ENCODE results near the gene CELSR1. TPM values are rescaled to one million over a fixed set of nuclear protein-coding genes. Genes with fewer than 3 reads are reported as not detected.

The CELSR1 gene
- polyA plus RNA-seq, 2 donors = 19.8 to 34.8 TPM

DNA sequence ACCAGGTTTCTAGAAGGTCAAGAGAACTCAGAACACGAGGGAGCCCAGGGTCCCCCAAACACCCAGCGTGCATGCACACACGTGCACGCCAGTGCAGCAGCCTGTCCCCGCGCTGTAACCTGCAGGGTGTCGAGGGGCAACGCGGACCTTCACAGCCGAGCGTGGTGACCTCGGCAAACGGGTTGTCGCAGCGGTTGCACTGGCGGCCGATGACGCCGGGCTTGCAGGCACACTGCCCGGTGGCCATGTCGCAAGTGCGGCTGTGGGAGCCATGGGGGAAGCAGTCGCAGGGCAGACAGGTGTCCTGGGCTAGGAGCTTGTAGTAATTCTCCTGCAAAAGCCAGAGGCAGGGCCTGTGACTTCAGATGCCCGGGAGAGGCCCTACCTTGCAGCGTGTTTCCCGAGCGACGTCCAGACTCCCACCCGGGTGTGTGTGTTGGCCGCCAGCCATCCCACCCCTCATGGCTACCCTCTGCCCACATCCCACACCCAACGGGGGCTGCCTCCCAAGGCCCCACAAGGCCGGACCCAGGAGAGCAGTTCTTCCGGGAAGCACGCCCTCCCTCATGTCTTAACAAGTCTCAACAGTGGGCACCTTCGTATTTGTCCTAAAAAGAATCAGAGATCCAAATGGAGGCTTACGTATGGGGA lies 145.8 kb downstream of the CELSR1 start:
- Histone ChIP-seq H3K27ac (ENCODE audit: low read depth in 2 of 2, low read length in 1 of 2) (no peak overlapping the region), H3K4me1 (ENCODE audit: control insufficient read depth in 2 of 2, insufficient read depth in 2 of 2, low read length in 1 of 2) (peaks cover 0 to 8% of the 10 kb centered on the region in 2 donors), H3K36me3 (ENCODE audit: control insufficient read depth in 2 of 2, insufficient read depth in 2 of 2, low read length in 1 of 2) (peaks cover 0 to 34% of the 10 kb centered on the region in 2 donors), H3K27me3 (ENCODE audit: control insufficient read depth in 1 of 2, insufficient read depth in 2 of 2, low read length in 2 of 2) (no peaks in the 10 kb centered on the region), H3K9me3 (ENCODE audit: control insufficient read depth in 2 of 2, insufficient read depth in 1 of 2, low read depth in 1 of 2, low read length in 1 of 2) (no peaks in the 10 kb centered on the region), H3K4me3 (ENCODE audit: low read depth in 1 of 2, low read length in 2 of 2) (no peak overlapping the region)
- 80 to 85% methylated on average over 34 to 36 of the region's 36 CpGs for WGBS, 2 donors

- peaks cover 0 to 3% of the 10 kb centered on the region in 2 donors for H3K9me3 ChIP-seq (ENCODE audit: control insufficient read depth in 2 of 2, insufficient read depth in 1 of 2, low read depth in 1 of 2, low read length in 1 of 2)
- H3K36me3 ChIP-seq (ENCODE audit: control insufficient read depth in 2 of 2, insufficient read depth in 2 of 2, low read length in 1 of 2) = peaks cover 0 to 38% of the 10 kb centered on the region in 2 donors
- peaks cover 0 to 8% of the 10 kb centered on the region in 2 donors for H3K4me1 ChIP-seq (ENCODE audit: control insufficient read depth in 2 of 2, insufficient read depth in 2 of 2, low read length in 1 of 2)
- WGBS, 2 donors = 51 to 53% methylated on average over 32 of the region's 32 CpGs
- no peaks in the 10 kb centered on the region for H3K27me3 ChIP-seq (ENCODE audit: control insufficient read depth in 1 of 2, insufficient read depth in 2 of 2, low read length in 2 of 2)
- peak overlapping the region in 1 of 2 donors; percentile 22 for H3K4me3 ChIP-seq (ENCODE audit: low read depth in 1 of 2, low read length in 2 of 2)
- H3K27ac ChIP-seq (ENCODE audit: low read depth in 2 of 2, low read length in 1 of 2) = peak overlapping the region; percentile 69 to 75
Measured at GRCh38 chr22:46390652-46391301, 146.6 kb downstream of the CELSR1 start.

DNA sequence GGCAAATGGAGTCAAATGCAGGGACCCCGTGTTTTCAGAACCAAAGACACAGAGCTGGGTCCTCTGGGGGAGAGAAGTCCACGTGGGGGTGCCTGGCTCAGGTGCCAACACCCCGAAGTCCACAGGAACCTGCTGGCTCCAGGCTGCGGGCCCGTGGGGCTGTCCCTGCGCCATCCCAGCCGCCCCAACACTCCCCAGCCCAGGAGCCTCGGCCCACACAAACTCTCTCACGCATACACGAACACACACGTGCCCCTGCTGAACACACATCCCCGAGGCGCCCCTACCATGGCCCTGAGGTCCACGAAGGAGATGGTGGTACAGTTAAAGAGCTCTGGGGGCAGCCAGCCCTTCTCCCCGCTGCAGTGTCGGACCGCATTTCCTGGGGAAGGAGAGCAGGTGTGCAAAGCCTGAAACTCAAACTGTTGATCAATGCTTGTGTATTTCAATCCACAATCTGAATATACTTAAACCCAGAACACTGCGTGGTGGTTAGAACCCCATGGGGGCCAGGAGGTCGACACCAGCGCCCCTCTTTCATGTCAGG lies 147.2 kb downstream of the CELSR1 start:
- peak overlapping the region in 1 of 2 donors; percentile 69 for H3K27ac ChIP-seq (ENCODE audit: low read depth in 2 of 2, low read length in 1 of 2)
- H3K9me3 ChIP-seq (ENCODE audit: control insufficient read depth in 2 of 2, insufficient read depth in 1 of 2, low read depth in 1 of 2, low read length in 1 of 2) = peaks cover 0 to 3% of the 10 kb centered on the region in 2 donors
- peaks cover 0 to 8% of the 10 kb centered on the region in 2 donors for H3K4me1 ChIP-seq (ENCODE audit: control insufficient read depth in 2 of 2, insufficient read depth in 2 of 2, low read length in 1 of 2)
- no peak overlapping the region for H3K4me3 ChIP-seq (ENCODE audit: low read depth in 1 of 2, low read length in 2 of 2)
- H3K36me3 ChIP-seq (ENCODE audit: control insufficient read depth in 2 of 2, insufficient read depth in 2 of 2, low read length in 1 of 2) = peaks cover 0 to 33% of the 10 kb centered on the region in 2 donors
- 77 to 80% methylated on average over 20 of the region's 20 CpGs for WGBS, 2 donors
- no peaks in the 10 kb centered on the region for H3K27me3 ChIP-seq (ENCODE audit: control insufficient read depth in 1 of 2, insufficient read depth in 2 of 2, low read length in 2 of 2)

DNA sequence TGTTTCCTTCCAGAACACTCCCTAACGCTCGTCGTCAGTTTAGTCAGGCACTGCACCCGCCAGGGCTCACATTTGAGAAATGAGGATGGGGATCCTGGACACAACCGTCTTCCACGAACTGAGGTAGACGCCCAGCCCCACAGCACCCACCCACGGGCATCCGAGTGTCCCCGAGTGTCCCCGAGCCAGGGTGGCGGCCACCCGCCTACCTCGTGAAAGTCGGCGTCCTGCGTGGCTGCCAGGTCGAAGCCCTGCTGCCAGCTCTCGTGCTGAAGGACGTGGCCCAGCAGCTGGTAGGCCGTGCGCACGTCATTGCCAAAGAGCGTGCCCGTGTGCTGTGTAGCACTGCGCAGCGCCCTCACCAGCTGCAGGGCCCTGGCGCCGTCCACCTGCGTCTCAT lies 148.3 kb downstream of the CELSR1 start:
- Histone ChIP-seq H3K36me3 (ENCODE audit: control insufficient read depth in 2 of 2, insufficient read depth in 2 of 2, low read length in 1 of 2) (peaks cover 0 to 34% of the 10 kb centered on the region in 2 donors), H3K9me3 (ENCODE audit: control insufficient read depth in 2 of 2, insufficient read depth in 1 of 2, low read depth in 1 of 2, low read length in 1 of 2) (peaks cover 0 to 3% of the 10 kb centered on the region in 2 donors), H3K27ac (ENCODE audit: low read depth in 2 of 2, low read length in 1 of 2) (no peak overlapping the region), H3K27me3 (ENCODE audit: control insufficient read depth in 1 of 2, insufficient read depth in 2 of 2, low read length in 2 of 2) (no peaks in the 10 kb centered on the region), H3K4me3 (ENCODE audit: low read depth in 1 of 2, low read length in 2 of 2) (no peak overlapping the region), H3K4me1 (ENCODE audit: control insufficient read depth in 2 of 2, insufficient read depth in 2 of 2, low read length in 1 of 2) (peaks cover 0 to 8% of the 10 kb centered on the region in 2 donors)
- WGBS, 2 donors = 91 to 92% methylated on average over 30 of the region's 30 CpGs

- H3K4me1 ChIP-seq (ENCODE audit: control insufficient read depth in 2 of 2, insufficient read depth in 2 of 2, low read length in 1 of 2) = peaks cover 0 to 8% of the 10 kb centered on the region in 2 donors
- H3K9me3 ChIP-seq (ENCODE audit: control insufficient read depth in 2 of 2, insufficient read depth in 1 of 2, low read depth in 1 of 2, low read length in 1 of 2) = peaks cover 0 to 3% of the 10 kb centered on the region in 2 donors
- no peak overlapping the region for H3K27ac ChIP-seq (ENCODE audit: low read depth in 2 of 2, low read length in 1 of 2)
- H3K36me3 ChIP-seq (ENCODE audit: control insufficient read depth in 2 of 2, insufficient read depth in 2 of 2, low read length in 1 of 2) = peaks cover 0 to 31% of the 10 kb centered on the region in 2 donors
- H3K27me3 ChIP-seq (ENCODE audit: control insufficient read depth in 1 of 2, insufficient read depth in 2 of 2, low read length in 2 of 2) = no peaks in the 10 kb centered on the region
- WGBS, 2 donors = 94 to 96% methylated on average over 10 of the region's 10 CpGs
- no peak overlapping the region for H3K4me3 ChIP-seq (ENCODE audit: low read depth in 1 of 2, low read length in 2 of 2)
Measured at GRCh38 chr22:46388647-46389046, 148.8 kb downstream of the CELSR1 start.

DNA sequence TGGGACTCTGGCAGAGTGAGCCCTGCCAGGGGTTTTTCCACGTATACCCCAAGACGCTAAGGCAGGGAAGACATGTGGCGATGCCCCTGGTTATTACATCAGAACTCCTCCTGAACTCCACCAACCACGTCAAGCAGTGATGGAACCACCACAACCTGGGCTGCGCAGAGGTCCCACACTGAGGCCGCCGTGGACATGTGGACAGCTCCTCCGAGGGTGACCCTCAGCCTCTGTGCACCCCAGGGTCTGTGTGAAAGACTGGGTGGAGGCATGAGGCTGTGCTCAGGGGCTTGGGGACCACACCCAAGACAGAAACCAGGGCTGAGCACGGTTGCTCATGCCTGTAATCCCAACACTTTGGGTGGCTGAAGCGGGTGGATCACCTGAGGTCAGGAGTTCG lies 149.7 kb downstream of the CELSR1 start:
- Histone ChIP-seq H3K27ac (ENCODE audit: low read depth in 2 of 2, low read length in 1 of 2) (no peak overlapping the region), H3K4me3 (ENCODE audit: low read depth in 1 of 2, low read length in 2 of 2) (no peak overlapping the region), H3K9me3 (ENCODE audit: control insufficient read depth in 2 of 2, insufficient read depth in 1 of 2, low read depth in 1 of 2, low read length in 1 of 2) (peaks cover 0 to 3% of the 10 kb centered on the region in 2 donors), H3K27me3 (ENCODE audit: control insufficient read depth in 1 of 2, insufficient read depth in 2 of 2, low read length in 2 of 2) (no peaks in the 10 kb centered on the region), H3K4me1 (ENCODE audit: control insufficient read depth in 2 of 2, insufficient read depth in 2 of 2, low read length in 1 of 2) (peaks cover 0 to 8% of the 10 kb centered on the region in 2 donors), H3K36me3 (ENCODE audit: control insufficient read depth in 2 of 2, insufficient read depth in 2 of 2, low read length in 1 of 2) (peaks cover 0 to 29% of the 10 kb centered on the region in 2 donors)
- 91 to 93% methylated on average over 11 of the region's 11 CpGs for WGBS, 2 donors

DNA sequence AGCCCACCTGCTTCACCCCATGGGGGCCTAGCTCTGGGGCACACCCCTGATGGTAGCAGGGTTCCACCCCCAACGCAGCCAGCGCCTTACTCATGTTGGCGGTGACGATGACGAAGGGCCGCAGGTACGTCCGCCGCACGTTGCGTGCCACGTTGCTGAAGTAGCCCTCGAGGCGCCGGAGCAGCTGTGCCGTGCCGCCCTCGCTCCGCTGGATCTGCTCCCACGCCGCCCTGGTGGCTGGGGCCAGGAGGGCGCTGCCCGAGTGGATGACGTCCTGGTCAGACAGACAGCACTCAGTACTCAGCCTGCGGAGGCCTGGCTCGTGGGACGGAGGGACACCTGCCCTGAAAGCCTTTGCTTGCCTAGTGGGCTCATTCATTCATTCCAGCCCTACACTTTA lies 151.1 kb downstream of the CELSR1 start:
- H3K27ac ChIP-seq (ENCODE audit: low read depth in 2 of 2, low read length in 1 of 2) = no peak overlapping the region
- peaks cover 0 to 7% of the 10 kb centered on the region in 2 donors for H3K4me1 ChIP-seq (ENCODE audit: control insufficient read depth in 2 of 2, insufficient read depth in 2 of 2, low read length in 1 of 2)
- H3K9me3 ChIP-seq (ENCODE audit: control insufficient read depth in 2 of 2, insufficient read depth in 1 of 2, low read depth in 1 of 2, low read length in 1 of 2) = peaks cover 0 to 3% of the 10 kb centered on the region in 2 donors
- H3K4me3 ChIP-seq (ENCODE audit: low read depth in 1 of 2, low read length in 2 of 2) = no peak overlapping the region
- no peaks in the 10 kb centered on the region for H3K27me3 ChIP-seq (ENCODE audit: control insufficient read depth in 1 of 2, insufficient read depth in 2 of 2, low read length in 2 of 2)
- H3K36me3 ChIP-seq (ENCODE audit: control insufficient read depth in 2 of 2, insufficient read depth in 2 of 2, low read length in 1 of 2) = peaks cover 0 to 35% of the 10 kb centered on the region in 2 donors
- WGBS, 2 donors = 95% methylated on average over 27 of the region's 27 CpGs

DNA sequence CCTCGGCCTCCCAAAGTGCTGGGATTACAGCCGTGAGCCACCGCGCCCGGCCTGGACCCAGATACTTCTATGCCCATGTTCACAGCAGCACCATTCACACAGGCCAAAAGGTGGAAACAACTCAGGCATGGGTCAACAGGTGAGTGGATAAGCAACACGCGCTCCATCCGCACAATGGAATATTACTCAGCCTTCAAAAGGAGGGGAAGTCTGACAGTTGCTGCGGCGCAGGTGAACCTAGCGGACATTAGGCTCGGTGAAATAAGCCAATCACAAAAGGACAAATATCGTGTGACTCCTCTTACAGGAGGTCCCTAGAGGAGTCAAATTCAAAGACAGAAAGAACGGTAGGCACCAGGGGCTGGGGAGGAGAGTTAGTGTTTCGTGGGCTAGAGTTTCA lies 154.9 kb downstream of the CELSR1 start:
- WGBS, 2 donors = 92 to 93% methylated on average over 15 of the region's 15 CpGs
- Histone ChIP-seq H3K9me3 (ENCODE audit: control insufficient read depth in 2 of 2, insufficient read depth in 1 of 2, low read depth in 1 of 2, low read length in 1 of 2) (peaks cover 0 to 3% of the 10 kb centered on the region in 2 donors), H3K36me3 (ENCODE audit: control insufficient read depth in 2 of 2, insufficient read depth in 2 of 2, low read length in 1 of 2) (peaks cover 0 to 23% of the 10 kb centered on the region in 2 donors)

DNA sequence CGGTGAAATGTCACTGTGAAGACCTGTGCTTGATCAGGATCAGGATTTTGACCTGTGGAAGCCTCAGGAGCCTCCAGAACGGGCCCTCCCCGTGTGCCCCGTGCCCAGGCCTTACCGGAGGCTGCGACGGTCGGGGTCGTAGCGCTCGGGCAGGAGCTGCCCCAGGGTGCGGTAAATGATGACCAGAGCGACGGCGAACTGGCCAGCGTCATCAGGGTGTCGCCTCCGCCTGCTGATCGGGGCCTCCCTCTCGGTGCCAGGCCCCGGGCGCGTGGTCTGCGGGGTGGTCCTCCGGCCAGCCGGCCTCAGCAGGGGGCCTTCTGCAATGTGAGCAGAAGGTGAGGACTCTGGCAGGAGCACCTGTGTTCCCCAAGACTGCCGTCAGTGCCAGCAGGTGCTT lies 155.7 kb downstream of the CELSR1 start:
- Histone ChIP-seq H3K9me3 (ENCODE audit: control insufficient read depth in 2 of 2, insufficient read depth in 1 of 2, low read depth in 1 of 2, low read length in 1 of 2) (peaks cover 0 to 6% of the 10 kb centered on the region in 2 donors), H3K27me3 (ENCODE audit: control insufficient read depth in 1 of 2, insufficient read depth in 2 of 2, low read length in 2 of 2) (no peaks in the 10 kb centered on the region), H3K36me3 (ENCODE audit: control insufficient read depth in 2 of 2, insufficient read depth in 2 of 2, low read length in 1 of 2) (peaks cover 0 to 26% of the 10 kb centered on the region in 2 donors), H3K27ac (ENCODE audit: low read depth in 2 of 2, low read length in 1 of 2) (peak overlapping the region in 1 of 2 donors; percentile 5), H3K4me3 (ENCODE audit: low read depth in 1 of 2, low read length in 2 of 2) (no peak overlapping the region), H3K4me1 (ENCODE audit: control insufficient read depth in 2 of 2, insufficient read depth in 2 of 2, low read length in 1 of 2) (peaks cover 4 to 19% of the 10 kb centered on the region in 2 donors)
- WGBS, 2 donors = 93 to 94% methylated on average over 27 of the region's 27 CpGs

More for the DNA sequence above, 154.9 kb downstream of the CELSR1 start:
- Histone ChIP-seq H3K4me1 (ENCODE audit: control insufficient read depth in 2 of 2, insufficient read depth in 2 of 2, low read length in 1 of 2) (peaks cover 4 to 15% of the 10 kb centered on the region in 2 donors), H3K27ac (ENCODE audit: low read depth in 2 of 2, low read length in 1 of 2) (no peak overlapping the region), H3K27me3 (ENCODE audit: control insufficient read depth in 1 of 2, insufficient read depth in 2 of 2, low read length in 2 of 2) (no peaks in the 10 kb centered on the region), H3K4me3 (ENCODE audit: low read depth in 1 of 2, low read length in 2 of 2) (no peak overlapping the region)

Measured in esophagus (tissue), 2 donors.